HEK293 (cell line): ENCODE data around the gene C6orf47.
A peak's percentile ranks its signal among the peaks of the same experiment; 100 is the strongest.

ENCODE experiments used
- EGR2 ChIP-seq: fragments of 450-650 bp; formaldehyde crosslinking; IDR thresholded peaks from 2 replicates; pipeline ENCODE4 v1.5.1; 2016; ENCODE audit warnings: low read depth, missing biosample characterization, missing genetic modification characterization
- MEIS1 ChIP-seq: sonication (generic); formaldehyde crosslinking; IDR thresholded peaks from 2 replicates; pipeline ENCODE4 v1.8.1; 2022; ENCODE audit warnings: missing genetic modification reagents, mild to moderate bottlenecking, borderline replicate concordance
- SALL2 ChIP-seq: fragments of 450-650 bp; formaldehyde crosslinking; IDR thresholded peaks from 2 replicates; pipeline ENCODE4 v1.5.0; 2017; ENCODE audit warnings: missing biosample characterization, mild to moderate bottlenecking, missing genetic modification characterization, borderline replicate concordance
- SP3 ChIP-seq: fragments of 450-650 bp; formaldehyde crosslinking; IDR thresholded peaks from 2 replicates; pipeline ENCODE4 v1.5.1; 2016; ENCODE audit warnings: missing biosample characterization, missing genetic modification characterization
- SP7 ChIP-seq: fragments of 450-650 bp; formaldehyde crosslinking; IDR thresholded peaks from 2 replicates; pipeline ENCODE4 v1.5.1; 2016; ENCODE audit warnings: missing biosample characterization, missing genetic modification characterization
- WT1 ChIP-seq: fragments of 450-650 bp; formaldehyde crosslinking; IDR thresholded peaks from 2 replicates; pipeline ENCODE4 v1.5.1; 2016; ENCODE audit warnings: missing biosample characterization, missing genetic modification characterization
- YY2 ChIP-seq: fragments of 450-650 bp; formaldehyde crosslinking; IDR thresholded peaks from 2 replicates; pipeline ENCODE4 v1.5.1; 2016; ENCODE audit warnings: missing biosample characterization, missing genetic modification characterization
- ZBTB49 ChIP-seq: fragments of 450-650 bp; formaldehyde crosslinking; IDR thresholded peaks from 2 replicates; pipeline ENCODE4 v1.5.1; 2016; ENCODE audit warnings: missing biosample characterization, missing genetic modification characterization, low read depth
- ZBTB7A ChIP-seq: fragments of 450-650 bp; formaldehyde crosslinking; IDR thresholded peaks from 2 replicates; pipeline ENCODE4 v1.5.1; 2016; ENCODE audit warnings: low read depth, missing biosample characterization, missing genetic modification characterization
- ZIC2 ChIP-seq: fragments of 450-650 bp; formaldehyde crosslinking; IDR thresholded peaks from 2 replicates; pipeline ENCODE4 v1.5.1; 2016; ENCODE audit warnings: missing biosample characterization, missing genetic modification characterization
- ZNF133 ChIP-seq: fragments of 450-650 bp; formaldehyde crosslinking; IDR thresholded peaks from 2 replicates; pipeline ENCODE4 v1.5.1; 2016; ENCODE audit warnings: missing biosample characterization, missing genetic modification characterization
- ZNF19 ChIP-seq: fragments of 450-650 bp; formaldehyde crosslinking; IDR thresholded peaks from 2 replicates; pipeline ENCODE4; 2016; ENCODE audit warnings: missing biosample characterization, missing genetic modification characterization, low read depth
- ZNF202 ChIP-seq: fragments of 450-650 bp; formaldehyde crosslinking; IDR thresholded peaks from 2 replicates; pipeline ENCODE4 v1.5.1; 2016; ENCODE audit warnings: missing biosample characterization, missing genetic modification characterization, borderline replicate concordance
- ZNF221 ChIP-seq: fragments of 450-650 bp; formaldehyde crosslinking; IDR thresholded peaks from 2 replicates; pipeline ENCODE4 v1.5.1; 2017; ENCODE audit warnings: missing biosample characterization, missing genetic modification characterization, borderline replicate concordance
- ZNF274 ChIP-seq, 2 experiments: fragments of 200-500 bp in 1 of 2; fragments of 450-650 bp in 1 of 2; sonication (Bioruptor generic) in 1 of 2; formaldehyde crosslinking in 1 of 2; IDR thresholded peaks; 2 replicates each; pipeline versions ENCODE4 v1.5.1 to v1.6.1; 2014 to 2016; ENCODE audit warnings: borderline replicate concordance in 1 of 2, inconsistent platforms in 1 of 2, low read length in 1 of 2, missing biosample characterization in 1 of 2, missing genetic modification characterization in 1 of 2
- ZNF423 ChIP-seq: fragments of 450-650 bp; formaldehyde crosslinking; IDR thresholded peaks from 2 replicates; pipeline ENCODE4 v1.5.1; 2016; ENCODE audit warnings: missing biosample characterization, missing genetic modification characterization
- ZNF433 ChIP-seq: fragments of 450-650 bp; formaldehyde crosslinking; IDR thresholded peaks from 2 replicates; pipeline ENCODE4 v1.5.1; 2016; ENCODE audit warnings: missing biosample characterization, missing genetic modification characterization, low read depth
- ZNF48 ChIP-seq: fragments of 450-650 bp; formaldehyde crosslinking; IDR thresholded peaks from 2 replicates; pipeline ENCODE4 v1.5.1; 2016; ENCODE audit warnings: missing biosample characterization, missing genetic modification characterization
- ZNF510 ChIP-seq: fragments of 450-650 bp; formaldehyde crosslinking; IDR thresholded peaks from 2 replicates; pipeline ENCODE4 v1.5.1; 2018; ENCODE audit warnings: mild to moderate bottlenecking, missing genetic modification characterization, missing biosample characterization; ENCODE audit not compliant: insufficient replicate concordance
- ZNF544 ChIP-seq: fragments of 450-650 bp; formaldehyde crosslinking; IDR thresholded peaks from 2 replicates; pipeline ENCODE4 v1.5.0; 2017; ENCODE audit warnings: missing biosample characterization, missing genetic modification characterization
- ZNF549 ChIP-seq: fragments of 450-650 bp; IDR thresholded peaks from 2 replicates; pipeline ENCODE4 v1.5.1; 2018; ENCODE audit warnings: missing biosample characterization, missing genetic modification characterization, mild to moderate bottlenecking, inconsistent platforms, moderate library complexity
- ZNF561 ChIP-seq: fragments of 450-650 bp; IDR thresholded peaks from 2 replicates; pipeline ENCODE4 v1.5.1; 2018; ENCODE audit warnings: missing biosample characterization, missing genetic modification characterization, borderline replicate concordance
- ZNF621 ChIP-seq: fragments of 450-650 bp; formaldehyde crosslinking; IDR thresholded peaks from 2 replicates; pipeline ENCODE4 v1.5.1; 2017; ENCODE audit warnings: missing biosample characterization, missing genetic modification characterization
- ZNF658 ChIP-seq: fragments of 450-650 bp; formaldehyde crosslinking; IDR thresholded peaks from 2 replicates; pipeline ENCODE4; 2016; ENCODE audit warnings: missing biosample characterization, missing genetic modification characterization
- ZNF707 ChIP-seq: fragments of 450-650 bp; formaldehyde crosslinking; IDR thresholded peaks from 2 replicates; pipeline ENCODE4 v1.5.1; 2016; ENCODE audit warnings: missing biosample characterization, missing genetic modification characterization
- TF ChIP-seq, protein P1 (sequence below): fragments of 450-650 bp; formaldehyde crosslinking; IDR thresholded peaks from 2 replicates; pipeline ENCODE4 v1.5.1; 2016; ENCODE audit warnings: missing biosample characterization, missing genetic modification characterization
- TF ChIP-seq, protein P2 (sequence below): fragments of 450-650 bp; formaldehyde crosslinking; IDR thresholded peaks from 2 replicates; pipeline ENCODE4 v1.5.1; 2016; ENCODE audit warnings: missing biosample characterization, missing genetic modification characterization
- TF ChIP-seq, protein P3 (sequence below): fragments of 450-650 bp; formaldehyde crosslinking; IDR thresholded peaks from 2 replicates; pipeline ENCODE4 v1.5.1; 2017; ENCODE audit warnings: missing biosample characterization, missing genetic modification characterization
- TF ChIP-seq, protein P4 (sequence below): fragments of 450-650 bp; formaldehyde crosslinking; IDR thresholded peaks from 2 replicates; pipeline ENCODE4 v1.5.1; 2016; ENCODE audit warnings: missing biosample characterization, missing genetic modification characterization

C6orf47 gene

GRCh38 chr6:31609519-31610406, 50.8 kb downstream of the C6orf47 start (continued):
- TF ChIP-seq, protein P1, sequence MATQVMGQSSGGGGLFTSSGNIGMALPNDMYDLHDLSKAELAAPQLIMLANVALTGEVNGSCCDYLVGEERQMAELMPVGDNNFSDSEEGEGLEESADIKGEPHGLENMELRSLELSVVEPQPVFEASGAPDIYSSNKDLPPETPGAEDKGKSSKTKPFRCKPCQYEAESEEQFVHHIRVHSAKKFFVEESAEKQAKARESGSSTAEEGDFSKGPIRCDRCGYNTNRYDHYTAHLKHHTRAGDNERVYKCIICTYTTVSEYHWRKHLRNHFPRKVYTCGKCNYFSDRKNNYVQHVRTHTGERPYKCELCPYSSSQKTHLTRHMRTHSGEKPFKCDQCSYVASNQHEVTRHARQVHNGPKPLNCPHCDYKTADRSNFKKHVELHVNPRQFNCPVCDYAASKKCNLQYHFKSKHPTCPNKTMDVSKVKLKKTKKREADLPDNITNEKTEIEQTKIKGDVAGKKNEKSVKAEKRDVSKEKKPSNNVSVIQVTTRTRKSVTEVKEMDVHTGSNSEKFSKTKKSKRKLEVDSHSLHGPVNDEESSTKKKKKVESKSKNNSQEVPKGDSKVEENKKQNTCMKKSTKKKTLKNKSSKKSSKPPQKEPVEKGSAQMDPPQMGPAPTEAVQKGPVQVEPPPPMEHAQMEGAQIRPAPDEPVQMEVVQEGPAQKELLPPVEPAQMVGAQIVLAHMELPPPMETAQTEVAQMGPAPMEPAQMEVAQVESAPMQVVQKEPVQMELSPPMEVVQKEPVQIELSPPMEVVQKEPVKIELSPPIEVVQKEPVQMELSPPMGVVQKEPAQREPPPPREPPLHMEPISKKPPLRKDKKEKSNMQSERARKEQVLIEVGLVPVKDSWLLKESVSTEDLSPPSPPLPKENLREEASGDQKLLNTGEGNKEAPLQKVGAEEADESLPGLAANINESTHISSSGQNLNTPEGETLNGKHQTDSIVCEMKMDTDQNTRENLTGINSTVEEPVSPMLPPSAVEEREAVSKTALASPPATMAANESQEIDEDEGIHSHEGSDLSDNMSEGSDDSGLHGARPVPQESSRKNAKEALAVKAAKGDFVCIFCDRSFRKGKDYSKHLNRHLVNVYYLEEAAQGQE (tag by site-specific recombination): no peak
- TF ChIP-seq ZNF549 (tag by site-specific recombination) (no peak), ZNF433 (no peak), ZNF274 (IDR thresholded peaks at IDR 0.05; ENCODE audit: low read length) (no peak), ZNF274 (tag by site-specific recombination; IDR thresholded peaks at IDR 0.05; ENCODE audit: borderline replicate concordance) (no peak), WT1 (tag by site-specific recombination) (peak; percentile 74), ZNF19 (tag by site-specific recombination) (no peak), ZNF423 (no peak), ZNF133 (tag by site-specific recombination) (no peak), SP7 (tag by site-specific recombination) (peak; percentile 89), ZNF561 (0 out of 2 replicates have a peak, but pooled peaks have one; percentile 39), YY2 (peak; percentile 68), ZNF658 (no peak), ZIC2 (tag by site-specific recombination) (no peak), ZNF221 (no peak), MEIS1 (no peak), ZNF202 (tag by site-specific recombination) (no peak), ZBTB7A (tag by site-specific recombination) (no peak), ZNF48 (tag by site-specific recombination) (no peak), EGR2 (tag by site-specific recombination) (no peak), ZNF707 (tag by site-specific recombination) (no peak), ZNF544 (tag by site-specific recombination) (no peak), ZBTB49 (tag by site-specific recombination) (no peak), SALL2 (0 out of 2 replicates have a peak, but pooled peaks have one; percentile 25), ZNF510 (tag by site-specific recombination) (no peak), SP3 (no peak), ZNF621 (tag by site-specific recombination) (no peak)
- TF ChIP-seq, protein P2, sequence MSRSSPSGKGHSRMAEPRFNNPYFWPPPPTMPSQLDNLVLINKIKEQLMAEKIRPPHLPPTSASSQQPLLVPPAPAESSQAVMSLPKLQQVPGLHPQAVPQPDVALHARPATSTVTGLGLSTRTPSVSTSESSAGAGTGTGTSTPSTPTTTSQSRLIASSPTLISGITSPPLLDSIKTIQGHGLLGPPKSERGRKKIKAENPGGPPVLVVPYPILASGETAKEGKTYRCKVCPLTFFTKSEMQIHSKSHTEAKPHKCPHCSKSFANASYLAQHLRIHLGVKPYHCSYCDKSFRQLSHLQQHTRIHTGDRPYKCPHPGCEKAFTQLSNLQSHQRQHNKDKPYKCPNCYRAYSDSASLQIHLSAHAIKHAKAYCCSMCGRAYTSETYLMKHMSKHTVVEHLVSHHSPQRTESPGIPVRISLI: no peak
- TF ChIP-seq, protein P3, sequence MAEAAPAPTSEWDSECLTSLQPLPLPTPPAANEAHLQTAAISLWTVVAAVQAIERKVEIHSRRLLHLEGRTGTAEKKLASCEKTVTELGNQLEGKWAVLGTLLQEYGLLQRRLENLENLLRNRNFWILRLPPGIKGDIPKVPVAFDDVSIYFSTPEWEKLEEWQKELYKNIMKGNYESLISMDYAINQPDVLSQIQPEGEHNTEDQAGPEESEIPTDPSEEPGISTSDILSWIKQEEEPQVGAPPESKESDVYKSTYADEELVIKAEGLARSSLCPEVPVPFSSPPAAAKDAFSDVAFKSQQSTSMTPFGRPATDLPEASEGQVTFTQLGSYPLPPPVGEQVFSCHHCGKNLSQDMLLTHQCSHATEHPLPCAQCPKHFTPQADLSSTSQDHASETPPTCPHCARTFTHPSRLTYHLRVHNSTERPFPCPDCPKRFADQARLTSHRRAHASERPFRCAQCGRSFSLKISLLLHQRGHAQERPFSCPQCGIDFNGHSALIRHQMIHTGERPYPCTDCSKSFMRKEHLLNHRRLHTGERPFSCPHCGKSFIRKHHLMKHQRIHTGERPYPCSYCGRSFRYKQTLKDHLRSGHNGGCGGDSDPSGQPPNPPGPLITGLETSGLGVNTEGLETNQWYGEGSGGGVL (tag by site-specific recombination): peak; percentile 53
- TF ChIP-seq, protein P4, sequence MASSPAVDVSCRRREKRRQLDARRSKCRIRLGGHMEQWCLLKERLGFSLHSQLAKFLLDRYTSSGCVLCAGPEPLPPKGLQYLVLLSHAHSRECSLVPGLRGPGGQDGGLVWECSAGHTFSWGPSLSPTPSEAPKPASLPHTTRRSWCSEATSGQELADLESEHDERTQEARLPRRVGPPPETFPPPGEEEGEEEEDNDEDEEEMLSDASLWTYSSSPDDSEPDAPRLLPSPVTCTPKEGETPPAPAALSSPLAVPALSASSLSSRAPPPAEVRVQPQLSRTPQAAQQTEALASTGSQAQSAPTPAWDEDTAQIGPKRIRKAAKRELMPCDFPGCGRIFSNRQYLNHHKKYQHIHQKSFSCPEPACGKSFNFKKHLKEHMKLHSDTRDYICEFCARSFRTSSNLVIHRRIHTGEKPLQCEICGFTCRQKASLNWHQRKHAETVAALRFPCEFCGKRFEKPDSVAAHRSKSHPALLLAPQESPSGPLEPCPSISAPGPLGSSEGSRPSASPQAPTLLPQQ (tag by site-specific recombination): peak; percentile 64; the same call in 1 of the 2 replicates
